Measurements from ENCODE around the gene SPON2. TPM values are rescaled to one million over a fixed set of nuclear protein-coding genes. Genes with fewer than 3 reads are reported as not detected.
"Not testable (repeated sequence)": the region's sequence is repeated elsewhere in the genome, so short reads cannot be mapped to it uniquely, and the experiment has no call there.

SPON2 gene
- total and polyA plus RNA-seq, 8 donors, result 7.7 to 94.2 (median 21.7) TPM

- no peak for TF ChIP-seq CTCF (IDR thresholded peaks at IDR 0.05)
- intact Hi-C loops (cut with DNase I), result loop anchor here in 1 of 2 donors (10.0 kb wide), 1 partner anchor 129 kb away; no protein-coding TSS in a partner anchor
- DNase-seq (no peak), ATAC-seq (peak; percentile 95)
- Histone ChIP-seq H3K4me3 (no peak overlapping the region), H3K4me1 (peaks cover 0 to 26% of the 10 kb centered on the region in 2 donors), H3K27me3 (no peaks in the 10 kb centered on the region), H3K27ac (peak overlapping the region in 1 of 2 donors; percentile 69), H3K9me3 (no peaks in the 10 kb centered on the region), H3K36me3 (no peaks in the 10 kb centered on the region)
Observed at GRCh38 chr4:1136048-1136447, 36.3 kb downstream of the SPON2 start.

- no peak for ATAC-seq
- intact Hi-C loops (cut with DNase I), result loop anchor here in 1 of 2 donors (10.0 kb wide), 1 partner anchor 132 kb away; no protein-coding TSS in a partner anchor
Observed at GRCh38 chr4:1133033-1133432, 39.4 kb downstream of the SPON2 start.

DNA sequence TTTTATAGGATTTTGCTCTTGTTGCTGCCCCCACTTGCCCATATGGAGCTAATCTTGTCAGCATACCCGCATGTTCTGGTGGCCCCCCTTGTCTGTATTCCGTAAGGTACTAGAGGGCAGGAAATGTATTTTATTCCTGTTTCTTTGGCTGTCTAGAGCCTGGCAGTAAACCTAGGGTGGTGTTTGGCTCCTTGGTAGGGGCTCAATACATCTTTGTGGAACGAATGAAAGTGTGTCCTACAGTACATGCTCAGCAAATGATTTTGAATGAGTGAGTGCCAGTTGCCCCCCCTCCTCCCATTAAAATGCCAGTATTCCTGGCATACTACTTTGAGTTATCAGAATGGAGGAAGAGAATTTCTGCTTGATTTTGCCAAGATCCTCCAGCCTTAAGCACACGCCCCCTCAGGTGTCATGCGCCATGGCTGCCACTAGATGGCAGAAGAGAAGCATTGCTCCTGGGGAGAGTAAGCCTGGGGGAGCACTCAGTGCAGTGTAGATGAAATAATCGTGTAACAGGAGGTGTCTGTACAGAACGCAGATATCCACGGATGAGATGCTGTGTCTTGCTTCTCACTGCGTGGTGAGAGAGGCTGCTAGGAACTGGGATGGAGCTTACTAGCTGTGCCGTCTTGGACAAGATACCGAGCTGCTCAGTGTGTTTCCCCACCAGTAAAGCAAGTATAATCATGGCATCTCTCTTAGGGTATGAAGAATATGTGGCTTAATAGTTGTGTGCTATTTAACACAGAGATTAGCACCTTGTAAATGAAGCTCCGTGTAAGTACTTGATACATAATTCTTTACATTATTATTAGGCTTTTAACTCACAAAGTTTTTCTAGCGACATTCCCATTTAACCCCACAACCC lies 41.8 kb downstream of the SPON2 start:
- Histone ChIP-seq H3K27ac (no peak overlapping the region), H3K27me3 (no peaks in the 10 kb centered on the region), H3K36me3 (no peaks in the 10 kb centered on the region), H3K4me3 (no peak overlapping the region), H3K4me1 (no peaks in the 10 kb centered on the region), H3K9me3 (no peaks in the 10 kb centered on the region)
- peak; percentile 100 for ATAC-seq
- intact Hi-C loops (cut with DNase I), result loop anchor here in 1 of 2 donors (10.0 kb wide), 1 partner anchor 134 kb away; no protein-coding TSS in a partner anchor
- DNase-seq, result peak; percentile 63 to 83 (median 78)
- TF ChIP-seq CTCF (IDR thresholded peaks at IDR 0.05), result peak; percentile 99

More at GRCh38 chr4:1133033-1133432, 39.4 kb downstream of the SPON2 start:
- no peak overlapping the region for H3K4me3 ChIP-seq
- H3K4me1 ChIP-seq, result peaks cover 0 to 23% of the 10 kb centered on the region in 2 donors
- no peaks in the 10 kb centered on the region for H3K36me3 ChIP-seq
- no peak for DNase-seq
- TF ChIP-seq CTCF (IDR thresholded peaks at IDR 0.05), result no peak
- H3K27me3 ChIP-seq, result no peaks in the 10 kb centered on the region
- no peaks in the 10 kb centered on the region for H3K9me3 ChIP-seq
- H3K27ac ChIP-seq, result no peak overlapping the region

GRCh38 chr4:1126506-1126905 lies 45.9 kb downstream of the SPON2 start:
- H3K4me1 ChIP-seq, result no peaks in the 10 kb centered on the region
- ATAC-seq (no peak), DNase-seq (no peak)
- H3K27me3 ChIP-seq, result peaks cover 0 to 4% of the 10 kb centered on the region in 2 donors
- TF ChIP-seq CTCF (IDR thresholded peaks at IDR 0.05), result no peak
- intact Hi-C loops (cut with DNase I), result no loop called here
- no peak overlapping the region for H3K27ac ChIP-seq
- H3K4me3 ChIP-seq, result no peak overlapping the region
- no peaks in the 10 kb centered on the region for H3K9me3 ChIP-seq
- no peaks in the 10 kb centered on the region for H3K36me3 ChIP-seq

DNA sequence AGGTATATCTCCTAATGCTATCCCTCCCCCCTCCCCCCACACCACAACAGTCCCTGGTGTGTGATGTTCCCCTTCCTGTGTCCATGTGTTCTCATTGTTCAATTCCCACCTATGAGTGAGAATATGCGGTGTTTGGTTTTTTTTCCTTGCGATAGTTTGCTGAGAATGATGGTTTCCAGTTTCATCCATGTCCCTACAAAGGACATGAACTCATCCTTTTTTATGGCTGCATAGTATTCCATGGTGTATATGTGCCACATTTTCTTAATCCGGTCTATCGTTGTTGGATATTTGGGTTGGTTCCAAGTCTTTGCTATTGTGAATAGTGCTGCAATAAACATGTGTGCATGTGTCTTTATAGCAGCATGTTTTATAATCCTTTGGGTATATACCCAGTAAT lies 46.9 kb downstream of the SPON2 start:
- H3K27me3 ChIP-seq; H3K4me3 ChIP-seq; ATAC-seq; intact Hi-C loops (cut with DNase I); H3K9me3 ChIP-seq; H3K4me1 ChIP-seq; DNase-seq; H3K36me3 ChIP-seq; H3K27ac ChIP-seq: not testable (repeated sequence)

All from left lung (tissue), 10 donors.